GM21423 (cell line): ENCODE measurements around the gene GADD45G.

Experiments used
- ATAC-seq: cut with Tn5 transposase; IDR thresholded peaks from one replicate; pipeline ENCODE4 v1.9.1; 2021; ENCODE audit warnings: mild to moderate bottlenecking, moderate library complexity; ENCODE audit not compliant: unreplicated experiment

Gene GADD45G

DNA sequence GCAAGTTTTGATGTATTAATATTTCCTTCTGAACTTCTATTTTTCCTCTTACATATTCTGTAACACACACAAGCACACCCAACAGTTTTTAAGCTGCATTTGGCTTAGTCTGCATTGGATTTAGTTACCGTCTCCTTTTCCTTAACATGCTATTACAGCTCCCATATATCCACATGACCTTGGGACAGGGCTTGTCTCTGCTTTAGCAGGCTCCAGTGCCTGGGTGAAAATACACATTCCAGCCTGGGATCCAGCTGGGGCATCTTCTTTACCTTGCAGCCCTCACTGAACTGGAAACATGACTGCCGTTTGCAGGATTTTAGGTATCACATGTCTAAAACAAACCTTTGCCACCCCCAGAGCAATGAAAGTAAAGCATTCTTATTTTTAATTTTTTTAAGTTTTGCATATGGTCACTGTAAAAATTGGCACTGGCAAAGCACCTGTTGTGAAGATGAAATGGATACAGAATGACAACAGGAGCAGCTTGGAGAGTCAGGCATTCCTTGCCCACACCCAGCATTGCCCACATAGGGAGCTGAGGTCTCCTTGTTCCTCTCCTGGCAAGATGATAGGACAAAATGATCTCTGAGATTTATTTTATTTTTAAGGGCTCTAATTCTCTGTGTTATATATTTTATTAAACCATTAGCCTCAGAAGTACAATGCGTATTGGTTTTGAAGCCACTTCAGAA, 4.0 kb downstream of the GADD45G start:
- ATAC-seq, result no peak

DNA sequence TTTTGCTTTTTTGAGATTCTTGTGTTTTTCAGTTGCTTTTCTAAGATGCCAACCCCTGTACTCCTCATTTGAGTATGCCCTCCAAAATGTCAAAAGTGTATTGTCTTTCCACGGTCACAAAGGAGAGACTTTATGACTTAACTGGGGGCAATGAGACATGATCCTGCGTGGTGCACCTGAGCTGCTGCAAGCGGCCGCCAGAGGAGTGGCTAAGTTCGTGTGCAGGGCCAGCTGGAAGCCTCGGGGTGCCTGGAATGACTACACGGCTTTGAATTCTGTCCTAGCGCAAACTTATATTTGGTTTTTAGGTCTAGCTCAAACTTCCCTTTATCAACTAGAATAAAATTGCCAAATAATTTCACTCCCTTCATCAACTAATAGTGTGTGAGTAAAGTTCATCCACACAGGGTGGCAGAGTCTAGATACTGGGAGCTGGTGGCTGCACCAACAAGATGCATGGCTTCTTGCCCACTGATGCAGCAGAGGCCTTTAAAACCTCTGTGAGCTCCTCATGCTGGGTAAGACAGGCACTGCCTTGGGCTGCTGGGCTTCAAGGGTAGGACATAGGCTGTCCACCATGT, 4.7 kb downstream of the GADD45G start:
- no peak for ATAC-seq

DNA sequence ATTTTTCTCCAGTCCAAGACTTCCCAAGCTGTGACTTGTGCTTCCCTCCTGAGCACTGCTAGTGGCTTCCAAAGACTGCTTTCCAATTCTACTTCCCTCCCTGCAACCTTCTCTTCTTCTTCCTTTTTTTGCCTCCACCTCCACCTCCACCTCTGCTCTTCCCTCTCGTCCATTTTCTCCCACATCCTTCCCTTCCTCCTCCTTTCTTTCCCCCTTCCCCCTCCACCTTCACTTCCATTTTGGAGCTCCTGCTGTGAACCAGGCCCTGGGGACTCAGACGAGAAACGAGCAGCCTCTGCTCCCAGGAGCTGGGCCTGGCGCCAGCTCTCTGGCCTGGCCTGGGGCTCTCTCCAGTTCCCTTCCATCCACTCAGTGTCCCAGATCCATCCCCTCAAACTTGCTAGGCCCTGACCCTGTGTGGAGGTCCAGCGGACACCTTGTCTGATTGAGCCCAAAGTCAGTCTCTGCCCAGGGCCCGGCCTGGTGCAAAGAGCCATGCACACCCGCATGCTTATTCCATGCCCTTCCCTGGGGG, 5.6 kb downstream of the GADD45G start:
- no peak for ATAC-seq

DNA sequence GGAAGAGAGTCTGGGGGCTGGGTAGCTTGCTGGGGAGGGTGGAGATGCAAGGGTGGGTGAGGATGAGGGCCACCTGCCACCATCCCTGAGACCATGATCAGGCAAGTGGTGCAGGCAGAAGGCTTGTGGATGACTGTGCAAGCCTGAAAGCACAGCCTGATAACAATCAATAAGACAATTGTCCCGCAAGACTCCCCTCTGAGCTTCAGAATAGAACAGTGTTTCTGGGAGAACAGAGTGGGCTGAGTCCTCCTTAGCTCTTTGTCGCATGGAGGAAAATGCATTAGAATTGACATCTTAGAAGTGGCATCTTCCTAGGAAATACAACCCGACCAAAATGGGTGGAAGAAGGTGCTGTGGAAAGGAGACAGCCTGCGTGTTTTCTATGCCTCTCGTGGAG, 6.6 kb downstream of the GADD45G start:
- no peak for ATAC-seq

DNA sequence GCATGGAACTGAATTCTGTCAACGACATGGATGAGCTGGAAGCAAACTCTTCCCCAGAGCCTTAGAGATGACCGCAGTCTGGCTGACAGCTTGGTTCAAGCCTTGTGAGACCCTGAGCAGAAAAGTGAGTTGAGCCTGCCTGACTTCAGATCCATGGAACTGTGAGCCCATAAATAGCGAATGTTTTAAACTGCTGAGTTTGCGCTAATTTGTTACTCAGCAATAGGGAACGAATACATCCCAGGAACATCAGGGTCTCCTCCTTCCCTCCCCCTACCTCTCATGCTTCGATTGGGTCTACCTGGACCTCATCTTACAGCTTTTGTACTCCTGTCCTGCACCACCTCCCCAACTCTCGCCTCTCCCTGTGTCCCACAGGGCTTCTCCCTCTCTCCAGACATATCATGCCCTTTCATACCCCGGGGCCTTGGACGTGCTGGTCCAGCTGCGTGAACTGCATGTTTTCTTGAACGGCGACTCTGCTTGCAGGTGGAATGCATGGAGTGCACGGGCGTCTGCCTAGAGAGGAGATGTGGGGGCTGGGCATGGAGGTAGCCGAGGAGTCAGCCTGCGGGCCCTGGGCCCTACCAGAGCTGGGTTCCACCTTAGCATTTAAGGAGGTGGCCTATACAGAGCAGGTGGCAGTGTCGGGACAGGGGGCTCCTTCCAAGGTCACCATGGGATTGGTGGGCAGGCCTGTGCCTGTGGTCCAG, 7.9 kb downstream of the GADD45G start:
- ATAC-seq, result no peak

DNA sequence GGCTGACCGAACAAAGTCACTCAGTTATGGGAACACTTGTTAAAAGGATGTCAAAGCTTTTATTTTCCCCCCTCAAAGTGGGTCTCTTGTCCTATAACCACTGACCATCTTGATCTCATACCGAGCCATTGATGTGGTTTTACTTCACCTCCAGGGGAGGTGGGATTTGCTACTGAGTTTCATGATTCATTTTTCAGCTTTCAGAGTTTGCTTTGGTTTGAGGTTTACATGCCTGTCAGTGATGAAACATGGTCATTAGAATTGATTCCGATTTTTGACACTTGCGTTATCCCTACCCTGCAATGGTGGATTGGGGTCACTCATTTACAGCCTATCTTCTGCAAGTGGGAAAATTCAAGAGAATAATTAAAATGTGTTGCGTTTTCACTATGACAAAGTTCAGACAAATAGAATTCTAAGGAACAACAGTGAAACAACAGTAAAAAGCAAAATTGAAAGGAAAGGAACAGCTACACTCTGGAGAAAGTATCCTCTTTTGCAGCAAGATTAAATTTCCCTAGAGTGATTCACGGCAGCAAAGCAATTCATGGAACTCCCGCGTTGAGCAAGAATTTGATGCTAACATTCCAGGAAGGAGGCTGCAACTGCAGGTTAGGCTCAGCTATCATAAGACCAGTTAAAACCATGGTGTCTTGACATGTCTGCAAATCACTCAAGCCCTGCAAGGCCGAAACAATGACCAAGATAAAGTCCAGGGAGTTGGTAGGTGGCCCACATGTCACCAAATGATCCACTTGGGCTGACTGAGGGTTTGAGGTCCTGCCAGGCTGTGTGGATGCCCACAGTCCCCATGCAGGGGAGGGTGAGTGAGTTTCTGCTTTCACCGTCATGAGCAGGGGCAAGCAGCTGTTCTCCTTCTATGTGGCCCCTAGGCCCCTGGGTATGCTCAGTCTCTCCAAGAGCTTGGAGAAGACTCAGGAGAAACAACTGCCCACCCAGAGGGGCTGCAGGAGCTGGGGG, 9.4 kb downstream of the GADD45G start:
- no peak for ATAC-seq

DNA sequence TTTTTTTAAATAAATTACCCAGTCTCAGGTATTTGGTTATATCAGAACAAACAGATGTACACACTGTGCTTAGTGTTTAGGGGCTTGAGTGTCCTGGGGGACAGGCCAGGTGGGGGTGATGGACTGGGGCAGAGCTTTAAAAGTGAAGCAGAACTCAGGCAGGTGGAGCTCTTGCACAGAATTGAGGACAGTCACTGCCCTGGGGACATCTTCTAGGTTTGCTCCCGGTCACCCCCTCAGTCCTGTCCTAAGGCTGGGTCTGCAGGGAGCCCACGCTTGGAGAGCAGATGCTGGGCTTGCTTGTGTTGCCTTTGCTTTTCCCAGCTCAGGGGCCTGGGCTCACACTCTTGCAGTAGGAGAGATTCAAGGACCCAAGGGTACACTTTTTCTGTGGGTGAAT, 10.8 kb downstream of the GADD45G start:
- no peak for ATAC-seq

DNA sequence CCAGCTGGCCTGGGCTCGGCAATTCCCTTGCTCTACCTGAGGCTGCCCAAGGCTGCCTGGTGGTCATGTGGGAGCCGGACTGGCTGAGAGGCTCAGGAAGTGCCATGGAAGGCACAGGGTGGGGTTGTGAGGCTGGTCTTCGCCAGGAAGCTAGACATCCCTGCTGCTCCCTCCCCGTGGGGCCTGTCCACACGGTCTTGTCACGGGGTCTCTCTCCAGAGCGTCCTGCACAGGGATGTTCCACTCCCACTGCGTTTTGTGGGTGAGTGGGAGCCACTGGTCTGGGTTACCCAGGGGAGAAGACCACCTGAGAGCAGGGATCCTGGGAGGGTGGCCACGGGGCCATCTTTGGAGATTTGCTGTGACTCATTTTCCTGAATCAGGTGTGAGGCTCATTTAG, 11.6 kb downstream of the GADD45G start:
- ATAC-seq, result no peak

DNA sequence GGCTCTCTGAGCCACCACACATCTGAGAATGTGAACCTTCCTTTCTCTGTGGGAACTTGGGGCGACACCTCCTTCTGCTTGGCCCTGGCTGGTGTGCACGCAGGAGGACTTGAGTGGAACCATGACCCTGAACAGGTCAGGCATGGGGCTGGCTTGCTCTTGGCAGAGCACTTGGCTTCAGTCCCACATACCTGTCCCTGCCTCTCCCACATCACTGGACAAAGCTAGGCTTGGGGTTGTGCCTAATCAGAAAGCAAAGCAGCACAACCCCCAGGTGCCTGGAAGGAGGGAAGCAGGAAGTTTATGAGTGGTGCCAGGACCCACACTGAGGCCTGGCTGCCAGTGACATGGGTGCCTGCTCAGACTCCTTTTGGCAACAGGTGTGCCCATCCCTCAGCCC, 13.2 kb downstream of the GADD45G start:
- no peak for ATAC-seq

DNA sequence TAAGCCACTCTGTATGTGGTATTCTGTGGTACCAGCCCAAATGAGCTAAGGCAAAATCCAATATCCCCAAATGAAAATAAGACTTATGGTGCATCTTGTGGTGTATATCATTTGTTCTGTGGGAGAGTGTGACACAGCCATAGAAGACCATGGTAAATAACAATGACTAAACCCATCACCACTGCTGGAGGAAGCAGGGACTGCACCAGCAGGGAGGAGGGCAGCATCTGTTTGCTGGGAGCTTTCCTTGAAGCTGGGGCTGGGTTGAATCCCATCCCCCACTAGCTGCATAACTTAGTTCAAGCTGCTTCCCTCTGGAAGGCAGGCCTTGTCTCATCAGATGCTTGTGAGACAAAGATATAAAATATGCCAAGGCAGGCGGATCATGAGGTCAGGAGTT, 14.2 kb downstream of the GADD45G start:
- ATAC-seq, result no peak

DNA sequence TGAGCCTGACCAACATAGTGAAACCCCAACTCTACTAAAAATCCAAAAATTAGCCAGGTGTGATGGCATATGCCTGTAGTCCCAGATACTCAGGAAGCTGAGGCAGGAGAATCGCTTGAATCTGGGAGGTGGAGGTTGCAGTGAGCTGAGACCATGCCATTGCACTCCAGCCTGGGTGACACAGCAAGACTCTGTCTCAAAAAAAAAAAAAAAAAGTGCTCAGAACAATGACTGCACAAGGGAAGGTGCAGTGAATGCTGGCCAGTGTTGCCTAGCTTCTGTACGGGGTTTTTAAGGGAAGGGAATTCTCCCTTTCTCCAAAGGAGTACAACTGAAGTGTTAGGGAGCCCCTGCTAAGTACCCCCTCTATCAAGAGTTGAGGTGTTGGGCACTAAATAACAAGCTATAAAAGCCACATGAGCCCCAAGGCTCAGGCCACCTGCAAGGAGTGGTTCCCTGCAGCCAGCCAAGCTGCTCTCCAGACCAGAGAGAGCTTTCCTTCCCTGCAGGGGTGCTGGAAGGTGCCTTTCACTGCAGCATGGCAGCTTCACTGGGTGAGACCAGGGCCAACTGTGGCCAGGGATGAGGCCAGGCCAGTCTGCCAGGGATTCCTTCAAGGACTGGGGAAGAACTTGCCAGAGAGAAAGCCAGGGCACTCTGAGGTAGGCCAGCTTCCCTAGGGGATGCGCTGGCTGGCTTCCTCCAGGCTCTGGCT, 14.8 kb downstream of the GADD45G start:
- ATAC-seq, result no peak

DNA sequence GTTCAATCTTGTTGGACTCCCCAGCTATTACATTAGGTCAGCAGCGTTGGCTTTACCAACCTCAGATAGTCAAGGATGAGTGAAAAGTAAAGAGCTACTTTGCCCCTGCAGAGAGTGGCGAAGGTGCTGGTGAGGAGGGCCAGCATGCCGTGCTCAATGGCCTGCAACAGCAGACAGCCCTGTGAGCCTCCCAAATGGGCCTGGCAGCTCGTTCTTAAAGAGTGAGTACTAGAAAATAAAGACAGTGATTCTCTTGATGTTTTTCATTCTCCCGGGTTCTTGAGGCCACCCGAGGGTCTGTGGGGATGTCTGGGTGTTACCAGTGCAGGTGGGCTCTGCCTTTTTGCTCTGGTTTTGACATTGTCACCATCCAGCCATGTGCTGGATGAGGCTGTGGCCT, 16.2 kb downstream of the GADD45G start:
- no peak for ATAC-seq

DNA sequence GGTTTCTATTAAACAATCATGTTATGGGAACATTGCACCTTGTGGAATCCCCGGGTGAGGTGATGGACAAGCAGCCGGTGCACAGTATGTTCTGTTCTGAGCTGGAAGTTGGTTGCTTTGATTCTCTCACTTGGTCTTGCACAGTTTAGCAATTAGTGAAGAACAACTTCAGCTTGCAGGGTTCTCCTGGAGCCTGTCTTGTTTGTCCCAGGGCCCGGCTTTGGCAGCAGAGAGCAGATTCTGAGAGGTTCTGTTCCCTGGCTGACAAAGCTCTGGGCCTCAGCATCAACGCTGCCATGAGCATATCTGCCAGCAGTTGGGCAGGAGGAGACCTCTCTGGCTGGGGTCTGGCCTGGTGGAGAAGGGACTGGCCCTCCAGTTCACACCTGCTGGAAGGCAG, 16.9 kb downstream of the GADD45G start:
- ATAC-seq, result no peak

DNA sequence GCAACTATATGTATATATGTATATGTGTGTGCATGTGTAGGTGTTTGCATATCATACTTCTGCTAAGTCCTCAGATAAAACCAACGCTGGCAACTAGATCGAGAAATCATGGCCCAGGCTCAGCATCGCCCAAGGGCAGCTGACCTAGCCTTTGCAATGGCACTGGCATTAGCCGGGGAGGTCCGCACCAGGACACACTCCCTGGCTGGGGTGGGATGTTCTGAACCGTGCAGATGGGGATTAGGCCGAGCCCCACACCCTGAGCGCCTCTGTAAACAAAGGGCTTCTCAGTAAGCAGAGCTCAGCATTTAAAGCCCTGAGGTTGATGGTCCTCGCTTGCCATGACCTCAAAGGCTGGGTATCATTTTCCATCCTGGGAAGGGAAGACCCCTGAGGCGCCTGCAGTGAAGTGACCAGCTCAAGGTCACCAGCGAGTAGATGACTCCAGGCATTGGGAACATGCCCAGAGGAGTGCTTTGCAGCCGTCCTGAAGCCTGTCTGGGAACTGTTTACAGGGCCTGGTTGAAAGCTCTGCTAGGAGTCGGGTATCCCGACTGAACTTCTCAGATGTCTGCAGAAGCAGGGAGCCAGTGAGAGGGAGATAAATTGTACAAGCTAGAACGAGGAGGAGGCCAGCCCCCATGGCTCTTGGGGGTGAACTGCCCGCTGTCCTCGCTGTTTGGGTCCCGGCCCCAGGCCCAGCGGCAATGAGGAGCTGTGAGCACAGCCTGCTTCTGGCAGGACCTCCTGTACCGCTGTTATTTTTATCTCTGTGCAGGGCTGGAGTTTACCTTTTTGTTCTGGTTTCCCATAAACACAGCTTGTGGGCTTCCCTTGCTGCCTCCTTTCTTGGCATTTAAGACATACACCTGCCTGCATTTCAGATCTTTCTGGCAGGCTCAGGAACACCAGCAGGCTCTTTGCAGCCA, 18.4 kb downstream of the GADD45G start:
- no peak for ATAC-seq

DNA sequence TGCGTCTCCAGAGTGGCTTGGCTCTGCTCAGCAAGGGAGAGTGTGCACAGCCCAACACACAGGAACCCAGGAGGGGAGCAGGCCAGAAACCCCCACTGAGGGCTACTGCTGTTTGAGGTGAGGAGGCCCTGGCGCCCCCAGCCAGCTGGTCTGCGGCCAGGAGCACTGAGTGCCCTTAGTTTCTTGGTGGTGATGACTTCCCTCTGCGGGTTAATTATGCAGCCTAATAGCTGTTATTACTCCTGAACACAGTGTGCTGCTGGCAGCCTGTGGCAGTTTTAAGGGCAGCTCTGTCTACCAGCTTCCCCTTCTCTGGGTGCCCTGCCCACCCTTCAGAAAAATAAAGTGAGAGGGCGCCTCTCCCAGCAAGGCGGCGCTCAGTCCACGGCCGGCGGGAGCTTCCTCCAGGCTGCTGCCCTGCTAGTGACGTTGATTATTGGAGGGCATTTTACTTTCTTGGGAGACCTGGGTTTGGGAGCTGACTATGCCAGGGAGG, 19.2 kb downstream of the GADD45G start:
- ATAC-seq, result no peak

DNA sequence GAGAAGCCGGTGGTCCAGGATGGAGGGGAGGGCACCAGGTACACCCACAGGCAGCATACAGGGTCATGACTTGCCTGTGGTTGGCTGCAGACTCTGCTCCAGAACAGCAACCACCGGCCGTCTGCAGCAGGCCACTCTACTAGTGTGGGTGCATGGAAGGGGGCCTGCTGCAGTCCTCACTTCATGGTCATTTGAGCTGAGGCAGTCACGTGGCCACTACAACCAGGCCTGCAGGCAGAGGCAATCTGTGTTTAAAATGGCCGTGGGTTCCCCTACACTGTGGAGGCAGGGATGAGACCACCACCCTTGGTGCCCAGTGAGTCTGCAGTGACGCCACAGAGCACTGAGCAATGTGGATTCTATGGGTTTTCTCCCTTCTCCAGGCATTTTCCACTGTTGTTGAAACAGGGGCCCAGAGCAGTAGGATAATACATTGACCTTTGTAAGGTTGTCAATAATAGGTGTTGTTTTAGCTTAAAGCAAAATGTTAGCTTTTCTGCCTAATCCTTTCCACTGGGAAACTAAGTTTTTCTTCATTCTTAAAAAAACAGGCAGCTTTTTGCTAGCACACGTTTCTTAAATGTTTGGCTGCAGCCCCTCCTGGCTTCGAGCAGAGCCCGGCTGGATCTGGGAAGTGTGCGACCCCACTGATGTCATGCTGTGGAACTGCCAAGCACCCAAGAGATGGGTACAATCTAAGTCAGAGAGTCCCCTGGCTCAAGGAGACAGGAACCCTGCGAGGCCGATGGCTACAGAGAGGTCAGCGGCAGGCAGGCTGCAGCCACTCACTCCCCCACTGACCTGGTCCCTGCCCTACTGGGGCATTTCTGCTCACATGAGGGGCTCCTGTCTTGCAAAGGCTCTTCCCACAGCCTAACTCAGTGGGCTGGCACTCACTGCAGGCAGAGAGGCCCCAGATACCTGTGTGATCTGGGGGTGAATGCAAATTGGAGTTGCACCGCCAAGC, 21.2 kb downstream of the GADD45G start:
- ATAC-seq, result no peak

DNA sequence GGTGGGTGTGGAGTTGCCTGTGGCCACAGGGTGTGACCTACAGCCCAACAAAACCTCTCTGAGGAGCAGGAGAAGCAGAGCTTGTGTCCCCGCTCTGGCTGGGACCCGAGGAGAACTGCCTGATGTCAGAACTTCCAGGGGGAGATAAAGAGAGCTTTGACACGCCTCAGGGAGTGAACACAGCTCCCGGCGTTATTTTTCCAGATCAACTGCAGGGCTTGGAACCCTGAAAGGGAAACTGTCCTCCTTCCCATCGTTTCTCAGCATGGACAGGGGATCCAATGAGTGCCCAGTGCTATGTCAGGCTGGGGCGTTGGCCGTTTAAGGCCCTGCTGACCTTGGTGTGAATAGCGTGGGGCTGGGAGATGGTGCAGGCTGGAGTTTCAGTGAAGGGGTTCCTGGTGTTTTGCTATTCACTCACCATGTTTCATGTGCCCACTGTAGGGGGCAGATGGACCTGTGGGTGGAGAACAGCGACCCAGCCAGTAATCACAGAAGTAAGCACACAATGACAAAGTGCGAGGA, 22.0 kb downstream of the GADD45G start:
- ATAC-seq, result no peak

DNA sequence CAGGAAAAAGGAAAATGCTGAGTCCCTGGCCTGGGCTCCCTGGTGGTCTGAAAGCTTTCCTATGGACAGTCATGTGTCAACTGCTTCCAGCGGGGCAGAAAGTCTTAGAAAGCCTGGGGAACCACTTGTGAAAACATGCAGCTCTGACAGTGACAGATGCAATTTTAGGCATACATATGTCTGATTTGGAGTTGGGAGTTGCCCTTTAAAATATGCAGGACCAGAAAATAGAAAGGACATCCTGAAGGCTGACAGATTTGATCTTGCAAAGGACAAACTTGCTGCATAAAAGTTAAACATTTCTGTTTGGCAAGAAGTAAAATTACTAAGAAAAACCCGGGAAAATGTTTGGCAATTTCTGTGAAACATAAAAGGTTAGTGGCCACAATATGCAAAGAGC, 23.8 kb downstream of the GADD45G start:
- ATAC-seq, result no peak
